ENCODE results near the gene CPEB3. TPM values are rescaled to one million over a fixed set of nuclear protein-coding genes. Genes with fewer than 3 reads are reported as not detected.
A peak's percentile ranks its signal among the peaks of the same experiment; 100 is the strongest.

Gene CPEB3
- total RNA-seq, 2 experiments from 2014 or later: 3.4 to 3.5 TPM

- Mint-ChIP-seq H3K27ac (no peak overlapping the region), H3K4me3 (no peak overlapping the region), H3K9me3 (no peaks in the 10 kb centered on the region), H3K27me3 (peaks cover 5% of the 10 kb centered on the region), H3K4me1 (peaks cover 18% of the 10 kb centered on the region), H3K36me3 (peaks cover under 1% of the 10 kb centered on the region)
- POLR2A ChIA-PET: no interaction called here
- ATAC-seq (ENCODE audit: low read depth): no peak
- DNase-seq: no peak
These were observed 46.1 kb downstream of the CPEB3 start for GRCh38 chr10:92244796-92245195.

- Mint-ChIP-seq H3K4me1 (peaks cover 19% of the 10 kb centered on the region), H3K27ac (no peak overlapping the region), H3K9me3 (no peaks in the 10 kb centered on the region), H3K27me3 (peaks cover 7% of the 10 kb centered on the region), H3K36me3 (peaks cover 12% of the 10 kb centered on the region), H3K4me3 (peak overlapping the region; percentile 77)
- DNase-seq (no peak), ATAC-seq (ENCODE audit: low read depth) (peak; percentile 48)
- POLR2A ChIA-PET: no interaction called here
These were observed 47.8 kb downstream of the CPEB3 start for GRCh38 chr10:92242910-92243671.

GRCh38 chr10:92242380-92242779, 48.5 kb downstream of the CPEB3 start:
- Mint-ChIP-seq H3K4me1 (peaks cover 19% of the 10 kb centered on the region), H3K4me3 (no peak overlapping the region), H3K9me3 (no peaks in the 10 kb centered on the region), H3K36me3 (peaks cover 15% of the 10 kb centered on the region), H3K27ac (no peak overlapping the region), H3K27me3 (peaks cover 7% of the 10 kb centered on the region)
- ATAC-seq (ENCODE audit: low read depth) (no peak), DNase-seq (no peak)
- POLR2A ChIA-PET: no interaction called here

- Mint-ChIP-seq H3K4me1 (peaks cover 19% of the 10 kb centered on the region), H3K27me3 (peaks cover 7% of the 10 kb centered on the region), H3K4me3 (peak overlapping the region; percentile 87), H3K36me3 (peaks cover 18% of the 10 kb centered on the region), H3K27ac (no peak overlapping the region), H3K9me3 (no peaks in the 10 kb centered on the region)
- ATAC-seq (ENCODE audit: low read depth) (no peak), DNase-seq (no peak)
- POLR2A ChIA-PET: no interaction called here
These were observed 49.4 kb downstream of the CPEB3 start for GRCh38 chr10:92241501-92241900.

- DNase-seq (no peak), ATAC-seq (ENCODE audit: low read depth) (no peak)
- POLR2A ChIA-PET: interaction anchor here (0.9 kb wide), 1 partner anchor 50 kb away, joined by 4 read pairs; the partner anchor contains the start of genes CPEB3 and MARCHF5
- H3K27ac Mint-ChIP-seq: no peak overlapping the region
- no peaks in the 10 kb centered on the region for H3K9me3 Mint-ChIP-seq
- peaks cover 7% of the 10 kb centered on the region for H3K27me3 Mint-ChIP-seq
- peaks cover 18% of the 10 kb centered on the region for H3K36me3 Mint-ChIP-seq
- peak overlapping the region; percentile 87 for H3K4me3 Mint-ChIP-seq
- H3K4me1 Mint-ChIP-seq: peaks cover 19% of the 10 kb centered on the region
These were observed 49.7 kb downstream of the CPEB3 start for GRCh38 chr10:92241158-92241500.

GRCh38 chr10:92240289-92241157, 50.4 kb downstream of the CPEB3 start:
- POLR2A ChIA-PET: interaction anchor here (0.9 kb wide), 1 partner anchor 50 kb away, joined by 4 read pairs; the partner anchor contains the start of genes CPEB3 and MARCHF5
- Mint-ChIP-seq H3K36me3 (peaks cover 18% of the 10 kb centered on the region), H3K4me1 (peaks cover 19% of the 10 kb centered on the region), H3K4me3 (peak overlapping the region; percentile 87), H3K9me3 (no peaks in the 10 kb centered on the region), H3K27ac (peak overlapping the region; percentile 29), H3K27me3 (peaks cover 7% of the 10 kb centered on the region)
- no peak for DNase-seq
- ATAC-seq (ENCODE audit: low read depth): peak; percentile 40

GRCh38 chr10:92239600-92240288, 51.1 kb downstream of the CPEB3 start:
- H3K27me3 Mint-ChIP-seq: peaks cover 7% of the 10 kb centered on the region
- no peaks in the 10 kb centered on the region for H3K9me3 Mint-ChIP-seq
- ATAC-seq (ENCODE audit: low read depth): peak; percentile 51
- H3K4me1 Mint-ChIP-seq: peaks cover 19% of the 10 kb centered on the region
- peak overlapping the region; percentile 49 for H3K27ac Mint-ChIP-seq
- H3K4me3 Mint-ChIP-seq: peak overlapping the region; percentile 87
- peaks cover 20% of the 10 kb centered on the region for H3K36me3 Mint-ChIP-seq
- peak; percentile 59 for DNase-seq
- POLR2A ChIA-PET: no interaction called here

- ATAC-seq (ENCODE audit: low read depth): no peak
- no peaks in the 10 kb centered on the region for H3K9me3 Mint-ChIP-seq
- H3K36me3 Mint-ChIP-seq: peaks cover 21% of the 10 kb centered on the region
- POLR2A ChIA-PET: no interaction called here
- no peak for DNase-seq
- H3K4me1 Mint-ChIP-seq: peaks cover 19% of the 10 kb centered on the region
- H3K27ac Mint-ChIP-seq: peak overlapping the region; percentile 10
- peak overlapping the region; percentile 52 for H3K4me3 Mint-ChIP-seq
- H3K27me3 Mint-ChIP-seq: peaks cover 7% of the 10 kb centered on the region
These were observed 51.7 kb downstream of the CPEB3 start for GRCh38 chr10:92239151-92239599.

- Mint-ChIP-seq H3K4me1 (peaks cover 19% of the 10 kb centered on the region), H3K27me3 (peaks cover 7% of the 10 kb centered on the region), H3K27ac (no peak overlapping the region), H3K9me3 (no peaks in the 10 kb centered on the region), H3K4me3 (peak overlapping the region; percentile 52), H3K36me3 (peaks cover 24% of the 10 kb centered on the region)
- no peak for DNase-seq
- no peak for ATAC-seq (ENCODE audit: low read depth)
- POLR2A ChIA-PET: no interaction called here
These were observed 52.2 kb downstream of the CPEB3 start for GRCh38 chr10:92238586-92239098.

GRCh38 chr10:92238054-92238585, 52.8 kb downstream of the CPEB3 start:
- no peaks in the 10 kb centered on the region for H3K9me3 Mint-ChIP-seq
- peaks cover 17% of the 10 kb centered on the region for H3K4me1 Mint-ChIP-seq
- POLR2A ChIA-PET: no interaction called here
- ATAC-seq (ENCODE audit: low read depth) (no peak), DNase-seq (no peak)
- peaks cover 7% of the 10 kb centered on the region for H3K27me3 Mint-ChIP-seq
- H3K4me3 Mint-ChIP-seq: no peak overlapping the region
- peaks cover 27% of the 10 kb centered on the region for H3K36me3 Mint-ChIP-seq
- H3K27ac Mint-ChIP-seq: no peak overlapping the region

GRCh38 chr10:92231196-92231595, 59.7 kb downstream of the CPEB3 start:
- H3K4me3 Mint-ChIP-seq: no peak overlapping the region
- POLR2A ChIA-PET: no interaction called here
- H3K9me3 Mint-ChIP-seq: no peaks in the 10 kb centered on the region
- DNase-seq (no peak), ATAC-seq (ENCODE audit: low read depth) (no peak)
- H3K27me3 Mint-ChIP-seq: no peaks in the 10 kb centered on the region
- H3K36me3 Mint-ChIP-seq: peaks cover 21% of the 10 kb centered on the region
- H3K27ac Mint-ChIP-seq: no peak overlapping the region
- H3K4me1 Mint-ChIP-seq: peaks cover 4% of the 10 kb centered on the region

- H3K36me3 Mint-ChIP-seq: peaks cover 5% of the 10 kb centered on the region
- DNase-seq (no peak), ATAC-seq (ENCODE audit: low read depth) (no peak)
- no peak overlapping the region for H3K27ac Mint-ChIP-seq
- no peak overlapping the region for H3K4me3 Mint-ChIP-seq
- H3K27me3 Mint-ChIP-seq: no peaks in the 10 kb centered on the region
- POLR2A ChIA-PET: no interaction called here
- H3K4me1 Mint-ChIP-seq: no peaks in the 10 kb centered on the region
- no peaks in the 10 kb centered on the region for H3K9me3 Mint-ChIP-seq
These were observed 68.1 kb downstream of the CPEB3 start for GRCh38 chr10:92222603-92223262.

All from activated naive CD8-positive, alpha-beta T cell treated with anti-CD3 and anti-CD28 coated beads, Interleukin-2, amount 10 ng/mL, durations not matched to agents 7 days and 5 days (primary cell).